Renal pelvis (tissue), 4 donors: ENCODE results near the gene TACC2. TPM values are rescaled to one million over a fixed set of nuclear protein-coding genes. Genes with fewer than 3 reads are reported as not detected.
"Not testable (repeated sequence)": the region's sequence is repeated elsewhere in the genome, so short reads cannot be mapped to it uniquely, and the experiment has no call there.

Source experiments
- DNase-seq: peaks from one replicate; pipeline ENCODE4 v3.0.0-alpha.2; 2013
- polyA plus RNA-seq, 3 donors: library from polyadenylated mRNA; unstranded; fragments of 120-200 nt; gene quantifications; one replicate each; pipeline ENCODE4 v1.2.1, GENCODE V29; 2013; ENCODE audit not compliant: insufficient read length in 3 of 3

TACC2 gene
- polyA plus RNA-seq, 3 donors: 45.2 to 55.7 (median 51.4) TPM

DNA sequence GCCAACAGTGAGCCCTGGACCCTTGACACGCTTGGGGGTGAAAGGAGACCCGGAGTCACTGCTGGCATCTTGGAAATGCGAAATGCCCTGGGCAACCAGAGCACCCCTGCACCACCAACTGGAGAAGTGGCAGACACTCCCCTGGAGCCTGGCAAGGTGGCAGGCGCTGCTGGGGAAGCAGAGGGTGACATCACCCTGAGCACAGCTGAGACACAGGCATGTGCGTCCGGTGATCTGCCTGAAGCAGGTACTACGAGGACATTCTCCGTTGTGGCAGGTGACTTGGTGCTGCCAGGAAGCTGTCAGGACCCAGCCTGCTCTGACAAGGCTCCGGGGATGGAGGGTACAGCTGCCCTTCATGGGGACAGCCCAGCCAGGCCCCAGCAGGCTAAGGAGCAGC lies 98.5 kb downstream of the TACC2 start:
- DNase-seq: no peak

DNA sequence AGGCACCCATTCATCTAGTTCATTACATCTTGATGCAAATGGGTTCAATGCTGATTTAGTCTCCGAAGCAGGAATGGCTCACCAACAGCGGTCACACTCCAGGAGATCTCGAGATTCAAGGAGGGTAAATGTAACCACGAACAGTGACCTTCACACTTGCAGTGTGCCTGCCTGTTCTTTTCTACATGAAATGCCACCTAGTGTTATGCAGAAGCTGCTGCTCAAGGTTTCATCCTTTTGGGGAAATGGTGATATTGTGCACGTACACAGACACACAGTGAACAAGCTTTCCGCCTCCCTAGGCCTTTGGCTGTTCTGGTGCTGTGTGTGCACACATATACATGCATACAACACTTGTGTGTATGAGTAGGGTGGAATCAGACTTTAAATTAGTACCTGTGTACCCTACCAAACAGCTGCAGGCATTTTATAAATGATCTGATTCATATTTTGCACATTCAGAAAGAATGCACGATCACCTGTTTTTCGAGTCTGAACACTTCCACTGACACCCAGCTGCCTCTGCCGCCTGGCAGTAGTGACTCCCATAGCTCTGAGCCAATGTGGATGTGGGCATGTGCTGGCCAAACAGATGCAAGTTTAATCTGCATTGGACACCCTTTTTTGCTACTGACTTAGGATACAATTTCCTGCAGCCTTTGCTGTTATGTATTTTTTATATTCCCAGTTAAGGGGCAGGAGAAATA lies 100.5 kb downstream of the TACC2 start:
- DNase-seq: no peak

DNA sequence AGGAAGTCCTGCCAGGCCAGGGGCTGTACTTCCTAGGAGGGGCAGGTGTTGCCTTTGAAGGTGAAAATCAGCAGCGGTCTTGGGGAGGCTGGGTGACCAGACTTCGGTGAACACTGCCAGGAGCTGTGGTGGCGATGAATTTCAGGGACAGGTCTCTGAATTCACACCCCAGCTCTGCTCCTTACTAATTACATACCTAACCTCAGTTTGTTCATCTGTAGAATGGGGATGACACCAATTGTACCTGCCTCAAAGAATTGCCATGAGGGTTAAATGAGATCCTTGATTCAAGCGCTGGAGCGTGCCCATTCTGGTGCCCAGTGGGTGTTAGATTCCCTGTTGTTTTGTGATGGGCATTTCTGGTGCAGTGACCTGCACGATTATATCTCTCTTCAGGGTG lies 102.8 kb downstream of the TACC2 start:
- no peak for DNase-seq

DNA sequence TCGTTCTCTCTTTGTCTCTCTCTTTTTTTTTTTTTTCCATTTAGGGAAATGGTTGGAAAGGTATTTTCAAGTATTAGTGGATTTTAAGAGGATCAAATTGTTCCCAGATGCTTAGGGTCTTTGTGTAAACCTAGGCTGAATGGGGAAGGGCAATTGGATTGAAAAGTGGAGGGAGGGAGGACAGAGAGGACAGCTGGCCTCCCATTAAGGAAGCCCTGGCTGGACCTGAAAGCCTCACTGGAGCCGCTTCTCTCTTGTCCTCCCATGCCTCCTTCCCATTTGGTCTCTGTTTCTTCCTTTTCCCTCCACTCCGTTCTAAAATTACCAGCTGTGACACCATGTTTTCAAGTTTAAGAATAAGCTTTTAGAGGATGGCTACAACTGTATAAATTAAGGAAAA lies 104.1 kb downstream of the TACC2 start:
- no peak for DNase-seq

DNA sequence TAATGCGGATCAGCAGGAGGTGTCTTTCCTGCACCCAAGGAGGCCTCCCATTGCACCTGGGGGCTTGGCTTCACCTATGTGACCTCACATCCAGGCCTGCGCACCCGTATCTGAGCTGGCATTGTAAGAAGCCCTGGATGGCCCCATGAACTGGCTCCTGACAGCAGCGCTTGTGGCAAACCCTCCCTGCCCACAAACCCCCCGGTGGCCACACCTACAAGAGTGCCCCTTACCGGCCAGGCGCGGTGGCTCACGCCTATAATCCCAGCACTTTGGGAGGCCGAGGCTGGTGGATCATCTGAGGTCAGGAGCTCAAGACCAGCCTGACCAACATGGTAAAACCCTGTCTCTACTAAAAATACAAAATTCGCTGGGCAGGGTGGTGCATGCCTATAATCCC lies 107.2 kb downstream of the TACC2 start:
- not testable (repeated sequence) for DNase-seq

DNA sequence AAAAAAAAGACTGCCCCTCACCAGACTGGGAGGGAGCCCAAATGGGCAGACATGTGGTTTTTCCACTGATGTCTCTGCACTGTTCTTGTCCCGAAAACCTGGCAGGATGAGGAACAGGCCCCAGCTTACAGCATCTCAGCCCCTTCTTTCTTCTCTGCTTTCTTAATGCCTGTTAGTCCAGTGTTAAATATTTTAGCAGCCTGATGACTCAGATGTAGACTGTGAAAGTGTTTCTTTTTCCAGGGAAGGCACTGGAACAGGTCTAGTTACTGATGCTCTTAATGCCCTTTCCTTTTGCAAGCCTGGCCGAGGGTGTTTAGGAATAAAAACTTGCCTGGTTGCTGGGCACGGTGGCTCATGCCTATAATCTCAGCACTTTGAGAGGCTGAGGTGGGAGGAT lies 107.7 kb downstream of the TACC2 start:
- no peak for DNase-seq

DNA sequence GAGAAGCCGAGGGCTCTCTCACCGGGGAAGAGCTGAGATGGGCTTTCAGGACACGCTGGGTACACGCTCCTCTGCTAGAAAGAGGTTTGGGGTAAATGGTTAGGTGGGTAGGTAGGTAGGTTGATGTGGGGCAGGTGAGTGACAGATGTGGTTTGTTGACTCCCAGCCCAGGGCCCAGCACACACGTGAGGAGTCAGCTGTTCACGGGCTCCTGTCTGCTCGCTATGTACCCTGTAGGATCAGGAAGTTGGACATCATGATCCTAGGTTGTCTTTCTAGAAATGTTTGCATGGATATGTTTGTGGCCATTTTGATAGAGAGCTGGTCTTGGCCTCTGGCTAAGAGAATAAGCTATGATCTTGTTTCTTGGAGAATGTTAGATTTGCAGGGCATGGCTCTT lies 109.0 kb downstream of the TACC2 start:
- DNase-seq: no peak

DNA sequence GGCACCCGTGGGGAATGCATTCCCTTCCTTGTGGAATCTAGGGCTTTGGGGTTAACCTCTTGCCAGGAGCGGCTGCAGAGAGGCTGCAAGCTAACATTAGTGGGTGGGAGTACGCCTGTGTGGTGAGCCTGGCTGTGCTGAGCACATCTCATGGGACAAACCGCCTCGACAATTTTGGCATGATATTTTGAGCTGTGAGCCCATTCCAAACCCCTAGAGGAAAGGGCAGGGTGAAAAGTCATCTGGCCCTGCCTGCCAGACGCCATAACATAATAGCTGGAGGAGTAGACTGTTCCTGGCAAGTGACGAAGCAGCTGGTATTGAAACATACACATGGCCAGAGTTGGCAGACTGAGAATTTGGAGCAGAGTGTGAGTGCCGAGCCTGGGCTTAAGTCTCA lies 110.0 kb downstream of the TACC2 start:
- no peak for DNase-seq

DNA sequence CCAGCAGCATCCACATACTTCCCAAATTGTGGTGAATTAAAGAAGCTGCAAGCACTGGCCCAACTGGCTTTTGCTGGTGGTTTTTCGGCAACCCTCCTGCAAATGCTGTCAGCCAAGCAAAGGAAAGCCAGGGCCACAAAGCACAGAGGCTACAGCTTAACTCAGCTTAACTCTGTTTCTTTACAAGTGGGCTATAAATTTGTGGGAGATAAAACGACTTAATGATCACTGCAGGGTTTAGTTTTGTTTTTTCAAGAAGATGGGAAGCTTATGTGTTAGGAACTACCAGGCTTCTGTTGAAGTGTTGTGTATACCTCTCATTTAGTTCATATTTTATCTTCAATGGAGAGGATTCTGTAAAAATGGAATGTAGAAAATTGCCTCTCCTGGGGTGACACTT lies 110.6 kb downstream of the TACC2 start:
- no peak for DNase-seq

DNA sequence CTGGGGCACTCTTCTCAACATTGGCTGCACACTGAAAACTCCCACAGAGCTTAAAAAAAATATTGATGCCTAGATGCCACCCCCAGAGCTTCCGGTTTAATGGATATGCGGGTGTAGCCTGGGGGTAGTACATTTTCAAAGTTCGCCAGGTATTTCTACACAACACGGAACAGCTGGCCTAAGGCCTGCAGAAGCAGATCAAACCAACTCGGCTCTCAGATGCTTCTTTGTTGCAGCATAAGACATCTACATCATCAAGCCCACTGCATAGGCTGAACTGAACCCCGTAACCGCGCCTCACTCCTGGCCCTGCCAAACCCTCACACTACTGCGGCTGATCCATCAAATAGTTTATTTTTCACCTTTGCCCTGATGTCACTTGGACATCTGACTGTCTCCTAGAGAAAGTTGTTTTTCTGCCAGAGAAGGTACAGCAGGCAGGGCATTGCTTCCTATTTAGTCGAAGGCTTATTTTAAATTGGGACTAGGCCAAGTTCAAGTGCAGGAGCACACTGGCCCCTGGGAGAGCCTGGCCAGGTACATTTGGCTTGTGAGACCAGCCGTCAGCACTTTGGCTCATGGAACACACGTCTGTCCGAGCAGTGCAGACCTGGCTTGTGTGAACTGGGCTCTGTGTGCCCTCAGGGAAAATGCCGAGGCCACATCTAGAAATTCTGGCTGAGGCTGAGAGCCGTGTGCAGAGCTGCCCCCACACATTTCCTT lies 113.3 kb downstream of the TACC2 start:
- no peak for DNase-seq

DNA sequence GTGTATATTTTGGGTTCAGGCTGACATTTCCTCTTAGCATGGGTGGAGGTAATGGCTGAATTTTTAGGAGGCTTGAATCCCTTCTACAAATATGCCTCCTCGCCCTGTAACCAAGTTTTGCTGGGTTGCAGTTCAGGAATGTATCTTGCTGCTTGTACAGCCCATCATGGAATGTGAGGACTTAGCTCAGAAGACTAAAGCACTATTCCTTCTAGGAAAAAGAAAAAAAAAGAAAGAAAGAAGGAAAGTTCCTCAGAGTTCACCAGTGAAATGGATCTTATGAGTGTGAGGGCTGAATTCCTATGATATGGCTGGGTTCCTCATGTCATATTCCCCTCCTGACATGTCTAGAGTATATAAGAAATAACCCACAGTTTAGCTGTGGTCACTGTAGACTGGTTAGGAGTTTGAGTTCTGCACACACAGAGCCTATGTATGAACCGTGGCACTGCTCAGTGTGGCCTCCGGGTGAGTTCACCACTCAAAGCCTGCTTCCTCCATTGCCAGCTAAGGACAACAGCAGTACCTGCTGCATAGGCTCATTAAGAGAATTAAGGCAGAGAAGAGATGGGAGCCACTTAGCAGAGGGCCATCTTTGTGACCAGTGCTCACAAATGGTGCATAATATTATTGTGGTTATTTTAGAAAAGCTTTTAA lies 114.0 kb downstream of the TACC2 start:
- DNase-seq: no peak

DNA sequence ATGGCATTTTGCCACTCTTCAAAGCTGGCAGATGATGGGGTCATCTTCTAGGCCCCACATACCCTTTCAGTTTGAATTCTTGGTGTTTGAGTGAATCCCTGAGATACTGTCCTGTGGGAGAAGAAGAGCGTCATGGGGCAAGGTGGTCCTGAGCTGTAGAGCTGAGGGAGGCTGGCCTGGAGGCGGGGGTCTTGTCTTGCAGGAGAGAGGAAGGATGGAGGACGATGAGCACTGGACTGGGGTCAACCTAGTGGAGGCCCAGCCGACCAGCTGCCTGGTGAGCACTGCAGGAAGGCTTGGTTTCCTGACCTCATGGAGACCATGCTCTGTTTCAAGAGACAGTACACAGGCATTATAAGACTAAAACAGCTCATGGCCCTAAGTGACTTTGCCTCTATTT lies 114.6 kb downstream of the TACC2 start:
- DNase-seq: no peak

DNA sequence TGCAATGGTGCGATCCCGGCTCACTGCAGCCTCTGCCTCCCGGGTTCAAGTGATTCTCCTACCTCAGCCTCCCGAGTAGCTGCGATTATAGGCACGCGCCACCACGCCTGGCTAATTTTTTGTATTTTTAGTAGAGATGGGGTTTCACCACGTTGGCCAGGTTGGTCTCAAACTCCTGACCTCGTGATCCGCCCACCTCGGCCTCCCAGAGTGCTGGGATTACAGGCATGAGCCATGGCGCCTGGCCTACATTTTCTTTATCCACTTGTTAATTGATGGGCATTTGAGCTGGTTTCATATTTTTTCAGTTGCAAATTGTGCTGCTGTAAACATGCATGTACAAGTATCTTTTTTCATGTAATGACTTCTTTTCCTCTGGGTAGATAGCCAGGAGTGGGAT lies 119.8 kb downstream of the TACC2 start:
- not testable (repeated sequence) for DNase-seq

DNA sequence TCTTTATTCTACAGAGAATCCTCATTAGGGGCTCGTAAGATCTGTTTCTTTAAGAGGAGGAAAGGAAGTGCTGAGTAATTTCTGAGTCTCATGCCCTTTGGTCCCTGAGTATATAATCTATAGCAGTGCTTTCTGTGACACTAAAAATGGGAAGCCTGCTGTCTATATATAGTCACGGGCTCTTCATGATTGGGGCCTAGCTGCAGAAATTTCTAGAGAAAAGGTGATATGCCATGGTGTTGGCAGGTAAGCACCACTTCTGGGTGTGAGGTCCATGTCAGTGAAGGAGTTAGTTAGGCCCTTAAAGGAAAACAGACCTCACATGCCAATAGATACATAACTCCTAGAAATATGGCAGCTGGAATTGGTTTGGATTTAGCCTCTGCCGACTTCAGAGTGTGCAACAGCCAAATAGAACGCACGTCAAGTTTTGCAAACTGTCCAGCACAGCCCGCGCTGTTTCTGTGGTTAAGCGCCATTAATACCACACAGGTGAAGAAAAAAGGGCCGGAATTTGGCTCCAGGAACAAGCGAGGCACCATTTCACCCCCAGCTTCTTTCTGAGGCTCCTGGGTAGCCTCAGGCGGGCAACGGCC lies 123.2 kb downstream of the TACC2 start:
- no peak for DNase-seq

DNA sequence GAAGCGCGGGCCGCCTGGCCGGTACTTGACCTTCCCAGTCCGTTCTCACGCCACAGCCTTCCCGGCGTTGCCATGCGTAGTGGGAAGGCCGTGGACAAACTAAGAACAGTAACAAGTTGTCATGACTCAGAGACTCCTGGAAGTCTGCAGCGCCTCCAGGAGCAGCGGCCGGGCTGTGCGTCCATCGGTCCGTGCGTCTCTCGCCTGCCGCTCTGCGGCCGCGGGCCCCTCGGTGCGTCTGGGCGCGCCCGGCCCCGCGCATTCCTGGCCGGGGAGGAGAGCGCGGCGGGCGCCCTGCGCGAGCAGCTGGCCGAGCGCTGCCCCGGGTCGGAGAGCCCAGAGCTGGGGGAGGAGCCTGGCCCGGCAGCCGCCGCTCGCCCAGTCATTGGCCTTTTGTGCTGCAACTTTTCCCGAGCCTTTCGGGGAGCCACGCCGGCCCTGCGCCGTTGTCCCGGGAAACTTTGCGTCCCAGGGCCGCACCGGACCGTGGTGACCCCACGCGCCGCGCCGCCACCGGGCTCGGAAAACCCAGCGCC lies 123.7 kb downstream of the TACC2 start:
- DNase-seq: peak; percentile 87

DNA sequence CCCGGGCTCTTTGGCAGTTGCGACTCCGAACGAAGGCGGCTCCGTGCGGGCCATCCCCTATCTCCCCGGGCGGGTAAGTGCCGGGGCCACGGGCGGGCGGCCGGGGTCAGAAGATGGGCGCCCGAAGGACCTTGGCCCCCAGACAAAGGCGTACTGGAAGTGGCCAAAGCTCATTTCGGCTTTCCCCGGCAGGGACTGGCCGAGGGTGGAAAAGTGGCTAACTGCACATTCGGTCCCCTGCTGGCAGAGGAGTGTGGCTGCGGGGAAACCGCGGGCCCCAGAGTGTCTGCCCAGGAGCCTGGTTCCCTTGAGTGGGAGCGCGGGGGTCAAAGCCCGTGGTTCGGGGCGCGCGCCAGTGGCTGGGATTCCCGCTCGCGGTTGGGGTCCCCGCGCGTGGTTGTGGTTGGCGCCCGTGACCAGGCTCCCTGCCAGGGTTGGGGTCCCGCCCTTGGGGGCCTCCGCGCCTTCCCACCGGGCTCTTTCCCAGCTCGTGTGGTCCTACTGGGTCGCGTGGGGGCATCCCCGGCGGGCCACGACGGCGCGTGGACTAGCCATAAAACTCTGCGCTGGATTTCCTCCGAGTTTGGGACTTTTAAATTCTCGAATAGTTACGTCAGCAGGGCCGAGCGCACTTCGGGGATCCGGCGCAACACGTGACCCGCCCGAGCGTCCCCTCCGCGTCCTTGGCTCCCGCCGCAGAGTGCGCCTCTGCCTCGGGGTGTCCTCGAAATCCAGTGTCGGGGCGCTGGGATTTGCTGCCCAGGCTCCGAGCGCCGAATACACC lies 124.4 kb downstream of the TACC2 start:
- peak; percentile 78 for DNase-seq

DNA sequence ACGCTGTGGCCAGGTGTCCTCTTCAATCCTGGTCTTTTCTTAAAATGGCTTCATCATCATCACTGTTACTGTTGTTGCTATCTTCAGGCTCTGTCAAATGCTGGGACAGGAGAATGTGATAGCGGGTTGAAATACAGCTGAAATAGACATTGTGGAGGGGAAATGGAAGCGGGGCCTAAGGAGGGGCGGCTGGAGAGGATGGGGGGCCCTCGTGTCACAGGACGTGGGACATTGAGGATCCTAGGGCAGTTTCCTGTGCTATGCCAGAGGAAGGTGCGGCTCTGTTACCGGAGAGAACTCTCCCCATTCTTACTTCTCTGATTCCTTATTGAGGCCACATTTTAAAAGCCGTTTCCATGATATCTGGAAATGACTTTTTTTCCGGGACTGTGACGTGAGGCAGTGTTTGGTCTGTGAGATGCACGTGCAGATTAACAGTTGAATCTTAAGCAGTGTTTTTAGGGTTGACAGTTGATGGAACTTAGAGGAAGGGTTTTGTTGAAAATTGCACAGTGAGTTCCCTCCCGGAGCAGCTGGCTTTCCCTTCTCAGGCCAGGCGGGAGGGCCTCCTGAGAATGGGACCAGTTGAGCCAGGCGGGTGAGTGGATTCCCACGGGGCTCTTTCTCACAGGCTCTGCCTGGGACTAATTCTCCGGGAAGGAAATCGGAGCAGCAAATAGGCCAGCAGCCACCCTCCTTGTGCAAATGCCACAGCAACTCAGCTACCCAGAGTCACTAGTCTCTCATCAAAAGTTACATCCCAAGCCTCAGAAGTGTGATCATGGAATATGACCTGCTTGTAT lies 125.2 kb downstream of the TACC2 start:
- DNase-seq: no peak

DNA sequence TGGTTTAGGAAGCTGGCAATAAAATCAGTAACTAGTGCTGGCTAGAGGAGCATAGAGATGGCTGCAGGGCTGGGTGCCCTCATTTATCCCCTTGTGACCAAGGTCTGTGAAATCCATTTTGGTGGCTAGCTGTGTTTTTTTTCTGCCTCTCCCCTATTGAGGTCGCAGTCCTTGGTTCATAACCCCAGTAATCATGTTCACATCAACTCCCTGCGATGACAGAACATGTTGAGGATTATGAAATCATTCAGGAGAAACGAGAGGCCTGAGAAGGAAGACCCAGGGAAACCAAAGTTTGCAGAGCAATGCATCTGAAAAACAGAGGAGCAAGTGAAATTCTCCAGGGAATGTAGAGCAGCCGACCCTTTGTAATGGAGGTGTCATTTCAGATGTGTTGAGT lies 126.9 kb downstream of the TACC2 start:
- no peak for DNase-seq

DNA sequence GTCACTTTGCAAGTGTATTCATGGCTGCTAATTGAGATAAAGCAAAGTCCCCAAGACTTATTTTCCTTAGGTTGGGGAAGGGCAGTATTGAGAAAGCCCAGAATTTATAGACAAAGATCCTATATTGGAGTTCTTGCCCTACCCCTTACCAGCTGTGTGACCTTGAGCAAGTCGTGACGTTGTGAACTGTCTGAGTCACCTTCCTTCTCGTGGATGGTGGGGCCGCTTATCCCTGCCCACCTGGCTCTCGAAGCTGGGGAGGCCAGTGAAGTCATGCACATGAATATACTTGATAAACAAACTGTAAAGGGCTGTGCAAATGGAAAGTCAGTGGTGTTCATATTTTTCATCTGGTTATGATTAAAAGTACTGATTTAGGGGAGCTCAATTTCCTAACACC lies 127.4 kb downstream of the TACC2 start:
- no peak for DNase-seq

DNA sequence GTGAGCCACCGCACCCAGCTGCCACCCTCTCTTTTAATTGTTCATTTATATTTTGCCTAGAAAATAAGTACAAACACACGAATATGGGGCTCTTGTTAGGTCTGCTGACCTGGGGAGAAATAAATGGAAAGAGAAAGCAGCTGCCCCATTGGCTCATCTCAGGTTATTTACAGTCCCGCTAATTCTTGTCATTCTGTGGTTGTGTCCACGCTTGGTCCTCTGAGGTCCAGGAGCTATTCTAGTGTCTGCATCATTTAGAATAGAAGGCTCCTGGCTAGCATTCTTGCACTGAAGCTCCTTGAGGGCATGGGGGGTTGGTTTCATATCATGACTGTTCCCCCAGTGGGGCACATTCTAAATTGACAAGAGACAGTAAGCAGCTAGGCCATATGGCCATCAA lies 128.5 kb downstream of the TACC2 start:
- no peak for DNase-seq
